Esophagus mucosa (tissue), 1 donor: Measurements from ENCODE around the gene ATG4B. TPM values are rescaled to one million over a fixed set of nuclear protein-coding genes. Genes with fewer than 3 reads are reported as not detected.

Source experiments
- ATAC-seq: fragments of 200-7000 bp; cut with Tn5 transposase; one replicate; pipeline ENCODE4 v1.9.1; 2020
- total RNA-seq: library from RNA; stranded (reverse); gene quantifications from one replicate; pipeline ENCODE4 v1.2.4, GENCODE V29; 2023
- donor health status: DM: yes; HTN: yes; CAD: no.

Gene ATG4B
- total RNA-seq, 1 donor from 2014 or later = 38.3 TPM

DNA sequence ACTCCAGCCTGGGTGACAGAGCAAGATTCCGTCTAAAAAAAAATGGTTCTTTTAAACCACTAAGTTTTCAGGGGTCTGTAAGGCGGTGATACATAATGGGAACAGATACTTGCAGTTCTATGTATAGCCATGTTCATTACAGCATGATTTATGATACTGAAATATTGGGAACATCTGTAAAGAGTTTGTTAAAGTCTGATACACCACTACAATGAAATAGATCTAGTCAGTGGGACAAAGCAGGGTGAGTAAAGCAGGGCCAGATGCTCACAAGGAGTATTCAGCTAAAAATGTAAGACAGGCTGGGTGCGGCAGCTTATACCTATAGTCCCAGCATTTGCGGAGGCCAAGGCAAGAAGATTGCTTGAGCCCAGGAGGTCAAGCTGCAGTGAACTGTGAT is 58.2 kb downstream of the ATG4B start:
- ATAC-seq = no peak

GRCh38 chr2:241701149-241701398 is 63.6 kb downstream of the ATG4B start:
- ATAC-seq = no peak

GRCh38 chr2:241701399-241702154 is 64.1 kb downstream of the ATG4B start, which contains the start of gene ING5:
Gene ING5, plus strand, starts transcription at chr2:241702039. Its CDS starts 27 bp downstream, at chr2:241702066.
- peak; percentile 85 for ATAC-seq

DNA sequence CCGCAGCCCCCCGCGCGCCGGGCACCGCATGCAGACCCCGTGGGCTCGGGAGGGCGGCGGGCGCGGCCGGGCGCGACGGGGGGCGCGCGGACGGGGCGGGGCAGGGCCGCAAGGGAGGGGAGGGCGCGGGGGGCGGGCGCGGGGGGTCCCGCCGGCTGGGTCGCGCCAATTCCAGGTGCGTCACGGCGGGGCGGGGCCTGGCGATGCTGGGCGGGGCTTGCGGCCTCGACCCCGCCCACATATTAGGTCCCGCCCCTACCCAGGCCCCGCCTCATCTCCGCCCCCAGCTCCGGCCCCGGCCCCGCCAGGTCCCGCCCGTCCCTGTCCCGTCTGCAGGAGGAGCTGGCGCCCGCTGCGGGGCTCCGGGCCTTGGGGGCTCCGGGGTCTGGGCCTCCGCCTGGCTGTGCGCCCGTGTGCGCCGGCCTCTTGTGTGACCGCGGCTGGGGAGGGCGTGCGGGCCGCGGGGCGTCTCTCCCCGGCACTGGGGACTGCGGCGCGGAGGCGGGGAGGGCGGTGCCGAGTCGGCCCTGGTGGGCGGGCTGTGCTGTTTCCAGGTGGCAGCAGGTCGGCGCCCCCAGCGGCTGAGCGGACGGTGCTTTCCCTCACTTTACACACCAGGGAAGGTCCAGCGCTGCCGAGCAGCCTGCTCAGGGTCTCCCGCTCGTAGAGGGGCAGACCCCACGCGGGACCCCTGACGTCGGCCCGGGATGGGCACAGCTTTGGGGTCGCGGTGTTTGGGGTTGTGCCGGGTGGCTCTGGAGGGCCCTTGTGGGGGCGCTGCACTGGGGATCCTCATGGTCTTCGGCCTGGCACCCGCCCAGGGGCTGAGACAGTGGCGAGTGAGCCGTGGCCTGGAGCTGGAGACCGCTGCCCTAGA is 64.9 kb downstream of the ATG4B start:
- peak; percentile 92 for ATAC-seq

DNA sequence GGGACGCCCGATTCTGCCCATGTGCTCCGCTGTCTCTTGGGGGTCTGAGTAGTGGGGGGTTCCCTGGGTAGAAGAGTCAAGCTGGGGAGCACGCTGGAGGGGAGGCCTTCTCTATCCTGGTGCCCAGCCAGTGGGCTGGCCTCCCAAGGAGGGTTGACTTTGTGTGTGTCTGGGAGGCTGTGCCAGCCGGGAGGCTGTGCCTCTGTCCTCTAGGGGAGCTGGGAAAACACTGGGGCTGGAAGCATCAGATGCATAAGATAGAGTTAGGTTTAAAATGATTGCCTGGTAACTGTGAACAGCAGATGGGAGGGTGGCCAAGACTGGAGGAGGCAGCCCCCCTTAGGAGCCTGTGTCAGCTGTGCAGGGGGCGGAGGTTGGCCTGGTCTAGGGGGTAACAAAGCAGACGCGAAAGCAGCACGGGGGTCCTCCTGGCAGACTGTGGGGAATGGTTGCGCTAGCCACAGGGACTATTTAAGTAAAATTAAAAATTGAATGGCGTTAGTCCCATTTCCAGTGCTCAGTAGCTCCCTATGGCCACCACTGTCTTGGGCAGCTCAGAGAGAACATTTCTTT is 65.6 kb downstream of the ATG4B start:
- peak; percentile 1 for ATAC-seq

DNA sequence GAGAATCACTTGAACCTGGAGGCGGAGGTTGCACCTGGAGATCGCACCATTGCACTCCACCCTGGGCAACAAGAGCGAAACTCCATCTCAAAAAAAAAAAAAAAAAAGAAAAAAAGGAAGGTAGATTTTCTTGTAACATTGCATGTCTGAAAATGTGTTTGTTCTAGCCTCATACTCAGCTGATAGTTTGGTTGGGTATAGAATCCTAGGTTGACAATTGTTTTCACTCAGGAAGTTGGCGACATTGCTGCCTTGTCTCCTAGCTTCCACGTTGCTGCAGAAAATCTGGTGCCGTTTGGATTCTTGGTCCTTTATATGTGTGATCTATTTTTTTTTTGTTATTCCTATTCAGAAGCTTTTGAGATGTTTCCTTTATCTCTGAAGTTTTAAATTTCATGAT is 69.0 kb downstream of the ATG4B start:
- no peak for ATAC-seq

DNA sequence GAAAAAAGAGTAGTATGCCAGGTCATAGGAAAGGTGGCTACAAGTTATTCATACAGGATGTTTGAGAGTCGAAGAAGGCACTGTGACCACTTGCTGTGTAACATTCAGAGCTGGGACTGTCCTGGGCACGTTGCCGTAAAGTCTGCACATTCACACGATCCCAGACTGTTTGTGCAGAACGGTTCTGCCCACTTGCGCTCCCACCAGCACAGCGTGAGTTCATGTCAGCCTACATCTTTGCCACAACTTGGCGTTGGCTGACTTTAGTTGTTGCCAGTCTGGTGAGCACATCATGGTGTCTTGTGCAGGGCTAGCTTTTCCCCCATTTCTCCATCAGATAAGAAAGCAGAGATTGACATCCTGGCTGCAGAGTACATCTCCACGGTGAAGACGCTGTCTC is 71.4 kb downstream of the ATG4B start:
- ATAC-seq = no peak

GRCh38 chr2:241719093-241719492 is 81.6 kb downstream of the ATG4B start:
- no peak for ATAC-seq

GRCh38 chr2:241720099-241720498 is 82.6 kb downstream of the ATG4B start:
- ATAC-seq = peak; percentile 35

- ATAC-seq = peak; percentile 15
Observed at GRCh38 chr2:241720560-241720959, 83.1 kb downstream of the ATG4B start.

- no peak for ATAC-seq
Observed at GRCh38 chr2:241721852-241722251, 84.4 kb downstream of the ATG4B start.

GRCh38 chr2:241722896-241723454 is 85.5 kb downstream of the ATG4B start:
- ATAC-seq = no peak

Other genes starting within 250 kb of the ATG4B start
- gene STK25, start 129.1 kb upstream of the ATG4B start, total RNA-seq = 82.4 TPM
- 35.0 TPM for gene BOK, start 78.9 kb upstream of the ATG4B start, total RNA-seq
- 38.9 TPM for gene THAP4, start 535 bp upstream of the ATG4B start, total RNA-seq
- gene DTYMK, start 49.1 kb downstream of the ATG4B start, total RNA-seq = 32.4 TPM
- gene ING5, start 64.3 kb downstream of the ATG4B start, total RNA-seq = 16.5 TPM
- gene D2HGDH, start 96.9 kb downstream of the ATG4B start, total RNA-seq = 20.1 TPM
- gene GAL3ST2, start 139.1 kb downstream of the ATG4B start, total RNA-seq = not detected
- not detected for gene NEU4, start 171.5 kb downstream of the ATG4B start, total RNA-seq
- gene PDCD1, start 221.2 kb downstream of the ATG4B start, total RNA-seq = 0.20 TPM
- gene RTP5, start 232.0 kb downstream of the ATG4B start, total RNA-seq = not detected